ENCODE data around the gene BLM.

DNA sequence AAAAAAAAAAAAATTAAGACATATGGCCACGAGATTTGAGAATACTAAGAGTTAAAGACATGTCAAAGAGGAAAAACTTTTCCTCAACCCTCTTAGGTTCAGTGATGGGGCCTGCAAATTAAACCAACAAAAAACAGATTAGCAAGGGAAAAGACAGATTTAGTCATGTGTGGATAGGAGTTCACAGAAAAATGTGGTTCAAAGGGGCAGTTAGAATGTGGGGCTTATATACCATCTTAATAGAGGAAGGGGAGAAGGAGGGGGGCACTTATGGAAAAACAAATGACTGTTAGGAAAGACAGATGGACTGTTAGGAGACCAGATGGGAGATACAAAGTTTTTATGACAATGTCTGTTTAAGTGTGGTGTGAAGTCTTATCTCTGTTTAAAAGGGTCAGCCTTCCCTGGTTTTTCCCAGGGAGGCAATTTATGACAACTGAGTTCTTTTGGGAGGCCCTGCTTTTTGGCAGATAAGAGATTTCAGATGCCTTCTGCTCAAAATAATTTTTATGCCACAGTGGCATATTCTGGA is 82.6 kb downstream of the BLM start:
- no peak for TF ChIP-seq RFX5 (IDR thresholded peaks at IDR 0.05; ENCODE audit: low read length)
- no peak for TF ChIP-seq RCOR1 (IDR thresholded peaks at IDR 0.05; ENCODE audit: low read length)
- TF ChIP-seq, protein P1, sequence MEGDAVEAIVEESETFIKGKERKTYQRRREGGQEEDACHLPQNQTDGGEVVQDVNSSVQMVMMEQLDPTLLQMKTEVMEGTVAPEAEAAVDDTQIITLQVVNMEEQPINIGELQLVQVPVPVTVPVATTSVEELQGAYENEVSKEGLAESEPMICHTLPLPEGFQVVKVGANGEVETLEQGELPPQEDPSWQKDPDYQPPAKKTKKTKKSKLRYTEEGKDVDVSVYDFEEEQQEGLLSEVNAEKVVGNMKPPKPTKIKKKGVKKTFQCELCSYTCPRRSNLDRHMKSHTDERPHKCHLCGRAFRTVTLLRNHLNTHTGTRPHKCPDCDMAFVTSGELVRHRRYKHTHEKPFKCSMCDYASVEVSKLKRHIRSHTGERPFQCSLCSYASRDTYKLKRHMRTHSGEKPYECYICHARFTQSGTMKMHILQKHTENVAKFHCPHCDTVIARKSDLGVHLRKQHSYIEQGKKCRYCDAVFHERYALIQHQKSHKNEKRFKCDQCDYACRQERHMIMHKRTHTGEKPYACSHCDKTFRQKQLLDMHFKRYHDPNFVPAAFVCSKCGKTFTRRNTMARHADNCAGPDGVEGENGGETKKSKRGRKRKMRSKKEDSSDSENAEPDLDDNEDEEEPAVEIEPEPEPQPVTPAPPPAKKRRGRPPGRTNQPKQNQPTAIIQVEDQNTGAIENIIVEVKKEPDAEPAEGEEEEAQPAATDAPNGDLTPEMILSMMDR (IDR thresholded peaks at IDR 0.05), result no peak
- TF ChIP-seq, protein P2, sequence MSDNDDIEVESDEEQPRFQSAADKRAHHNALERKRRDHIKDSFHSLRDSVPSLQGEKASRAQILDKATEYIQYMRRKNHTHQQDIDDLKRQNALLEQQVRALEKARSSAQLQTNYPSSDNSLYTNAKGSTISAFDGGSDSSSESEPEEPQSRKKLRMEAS (IDR thresholded peaks at IDR 0.05; ENCODE audit: low read depth), result no peak
- no peak for TF ChIP-seq TEAD4 (IDR thresholded peaks at IDR 0.05; ENCODE audit: borderline replicate concordance, insufficient read depth)
- no peak for TF ChIP-seq TAF1 (IDR thresholded peaks at IDR 0.05; ENCODE audit: borderline replicate concordance, low read depth, low read length)
- no peak for TF ChIP-seq MXI1 (IDR thresholded peaks at IDR 0.05; ENCODE audit: low read depth, low read length)
- TF ChIP-seq POLR2AphosphoS5 (IDR thresholded peaks at IDR 0.05; ENCODE audit: low read depth, low read length), result no peak

Data from SK-N-SH (cell line).